Trophoblast cell (in vitro differentiated cells and primary cell): ENCODE data around the gene TLR6. TPM values are rescaled to one million over a fixed set of nuclear protein-coding genes. Genes with fewer than 3 reads are reported as not detected.
A peak's percentile ranks its signal among the peaks of the same experiment; 100 is the strongest.

ENCODE experiments used
- DNase-seq, 2 donors: peaks; one replicate each; pipeline ENCODE4 v3.0.0-alpha.2; 2016
- H2AFZ ChIP-seq: 2 replicates; pipeline ENCODE4 v1.6.1; 2013; ENCODE audit warnings: low read length, moderate library complexity, mild to moderate bottlenecking; ENCODE audit not compliant: insufficient read depth, poor library complexity
- H2AK5ac ChIP-seq: 2 replicates; pipeline ENCODE4 v1.6.1; 2013; ENCODE audit warnings: mild to moderate bottlenecking, low read length
- H2BK120ac ChIP-seq: 2 replicates; pipeline ENCODE4 v1.6.1; 2013; ENCODE audit warnings: low read length, mild to moderate bottlenecking, moderate library complexity; ENCODE audit not compliant: insufficient read depth, poor library complexity
- H2BK12ac ChIP-seq: 2 replicates; pipeline ENCODE4 v1.6.1; 2013; ENCODE audit warnings: mild to moderate bottlenecking, low read length, moderate library complexity
- H2BK5ac ChIP-seq: 2 replicates; pipeline ENCODE4 v1.6.1; 2013; ENCODE audit warnings: low read length, low read depth, moderate library complexity, mild to moderate bottlenecking; ENCODE audit not compliant: poor library complexity
- H3K14ac ChIP-seq: 2 replicates; pipeline ENCODE4 v1.6.1; 2013; ENCODE audit warnings: mild to moderate bottlenecking, low read length
- H3K18ac ChIP-seq: 2 replicates; pipeline ENCODE4 v1.6.1; 2013; ENCODE audit warnings: mild to moderate bottlenecking, low read length
- H3K23ac ChIP-seq: 2 replicates; pipeline ENCODE4 v1.6.1; 2013; ENCODE audit warnings: low read length
- H3K27ac ChIP-seq: 2 replicates; pipeline ENCODE4 v1.5.1; 2013; ENCODE audit warnings: low read depth, mild to moderate bottlenecking, inconsistent platforms, low read length, moderate library complexity
- H3K27me3 ChIP-seq: 2 replicates; pipeline ENCODE4 v1.6.1; 2013; ENCODE audit warnings: inconsistent platforms, mild to moderate bottlenecking, low read length, moderate library complexity; ENCODE audit not compliant: insufficient read depth
- H3K36me3 ChIP-seq, 2 experiments: 1 replicate in 1 of 2; 2 replicates in 1 of 2; pipeline ENCODE4 v1.6.1; 2013; ENCODE audit warnings: low read length in 2 of 2, mild to moderate bottlenecking in 2 of 2, moderate library complexity in 1 of 2; ENCODE audit not compliant: insufficient read depth in 2 of 2, control insufficient read depth in 1 of 2
- H3K4ac ChIP-seq: 2 replicates; pipeline ENCODE4 v1.6.1; 2013; ENCODE audit warnings: low read depth, mild to moderate bottlenecking, low read length, moderate library complexity
- H3K4me1 ChIP-seq, 2 experiments: 1 replicate in 1 of 2; 2 replicates in 1 of 2; pipeline ENCODE4 v1.6.1; 2013; ENCODE audit warnings: low read length in 2 of 2, mild to moderate bottlenecking in 2 of 2, moderate library complexity in 1 of 2; ENCODE audit not compliant: insufficient read depth in 2 of 2, control insufficient read depth in 1 of 2
- H3K4me2 ChIP-seq: 2 replicates; pipeline ENCODE4 v1.6.1; 2013; ENCODE audit warnings: inconsistent platforms, mild to moderate bottlenecking, low read length, moderate library complexity
- H3K4me3 ChIP-seq: 2 replicates; pipeline ENCODE4 v1.5.1; 2013; ENCODE audit warnings: mild to moderate bottlenecking, low read depth, low read length, inconsistent platforms
- H3K79me1 ChIP-seq: one replicate; pipeline ENCODE4 v1.6.1; 2013; ENCODE audit warnings: low read length
- H3K79me2 ChIP-seq: 2 replicates; pipeline ENCODE4 v1.6.1; 2013; ENCODE audit warnings: low read length, mild to moderate bottlenecking; ENCODE audit not compliant: control insufficient read depth, insufficient read depth, poor library complexity
- H3K9ac ChIP-seq: 2 replicates; pipeline ENCODE4 v1.6.1; 2013; ENCODE audit warnings: mild to moderate bottlenecking, low read length
- H3K9me3 ChIP-seq: 2 replicates; pipeline ENCODE4 v1.6.1; 2013; ENCODE audit warnings: low read depth, mild to moderate bottlenecking, control low read depth, inconsistent platforms, low read length; ENCODE audit not compliant: insufficient read depth
- H4K12ac ChIP-seq: 2 replicates; pipeline ENCODE4 v1.6.1; 2013; ENCODE audit warnings: low read depth, mild to moderate bottlenecking, low read length, moderate library complexity
- H4K8ac ChIP-seq: 2 replicates; pipeline ENCODE4 v1.6.1; 2013; ENCODE audit warnings: low read depth, mild to moderate bottlenecking, low read length, moderate library complexity
- H4K91ac ChIP-seq: one replicate; pipeline ENCODE4 v1.6.1; 2013; ENCODE audit warnings: low read depth, mild to moderate bottlenecking, low read length, moderate library complexity
- WGBS: extraction: QIAGEN DNeasy Blood & Tissue Kit; methylation state at CpG from one replicate; pipeline ENCODE4 v1.1.7; 2013; ENCODE audit warnings: missing lambda C conversion rate; ENCODE audit not compliant: insufficient read length, insufficient coverage; ENCODE audit errors: extremely low coverage; 5-methylcytosine and 5-hydroxymethylcytosine counted together
- polyA plus RNA-seq: library from polyadenylated mRNA; stranded (reverse); fragments of 200-250 nt; gene quantifications from 2 replicates; pipeline ENCODE4 v1.2.3, GENCODE V29; 2013

The TLR6 gene
- 1.5 and 1.6 TPM in 2 replicates for polyA plus RNA-seq

- Histone ChIP-seq H3K4me3 (no peak within 1 kb of the TSS), H2BK12ac (no peak within 1 kb of the TSS), H3K4me1 (peaks cover 0 to 6% of the 10 kb centered on the region in 2 experiments), H3K27me3 (no peaks in the 10 kb centered on the region), H3K23ac (no peak within 1 kb of the TSS), H4K12ac (no peak within 1 kb of the TSS), H3K9ac (no peak within 1 kb of the TSS), H2BK120ac (no peak within 1 kb of the TSS), H3K79me1 (peaks cover 5% of the 10 kb centered on the region), H3K14ac (no peak within 1 kb of the TSS), H3K27ac (peak within 1 kb of the TSS; percentile 86), H2AK5ac (no peak within 1 kb of the TSS), H3K9me3 (no peaks in the 10 kb centered on the region), H2AFZ (no peak within 1 kb of the TSS), H3K79me2 (no peaks in the 10 kb centered on the region), H3K18ac (no peak within 1 kb of the TSS), H3K4me2 (no peak within 1 kb of the TSS), H2BK5ac (no peak within 1 kb of the TSS), H4K91ac (no peak within 1 kb of the TSS), H3K36me3 (no peaks in the 10 kb centered on the region), H4K8ac (no peak within 1 kb of the TSS), H3K4ac (no peak within 1 kb of the TSS)
- DNase-seq, result peak; percentile 71 to 94
- WGBS, result no CpG with 5 or more reads among the region's 8 CpGs
Observed at GRCh38 chr4:38856524-38857337, at the start of gene TLR6. Gene TLR6, minus strand, starts transcription at chr4:38856817. Its CDS starts 27,344 bp downstream, at chr4:38829473.

- Histone ChIP-seq H3K4ac (no peak overlapping the region), H3K4me2 (no peak overlapping the region), H3K4me1 (no peaks in the 10 kb centered on the region), H2BK12ac (no peak overlapping the region), H4K12ac (no peak overlapping the region), H3K9me3 (no peaks in the 10 kb centered on the region), H2BK5ac (no peak overlapping the region), H3K9ac (no peak overlapping the region), H3K4me3 (no peak overlapping the region), H3K18ac (no peak overlapping the region), H2BK120ac (no peak overlapping the region), H3K27ac (no peak overlapping the region), H3K23ac (no peak overlapping the region), H2AK5ac (no peak overlapping the region), H3K79me1 (no peaks in the 10 kb centered on the region), H3K27me3 (no peaks in the 10 kb centered on the region), H4K8ac (no peak overlapping the region), H3K36me3 (peaks cover 22 to 50% of the 10 kb centered on the region in 2 experiments), H2AFZ (no peak overlapping the region), H4K91ac (no peak overlapping the region), H3K79me2 (no peaks in the 10 kb centered on the region), H3K14ac (no peak overlapping the region)
- no peak for DNase-seq
- WGBS, result no CpG with 5 or more reads among the region's 10 CpGs
Observed at GRCh38 chr4:38905652-38906385, 49.2 kb upstream of the TLR6 start.

GRCh38 chr4:38904682-38905081 lies 48.1 kb upstream of the TLR6 start:
- no CpG with 5 or more reads among the region's 3 CpGs for WGBS
- no peak overlapping the region for H2AFZ ChIP-seq

GRCh38 chr4:38904090-38904666 lies 47.6 kb upstream of the TLR6 start:
- Histone ChIP-seq H3K9ac (no peak overlapping the region), H4K12ac (no peak overlapping the region), H3K79me2 (no peaks in the 10 kb centered on the region), H2AK5ac (no peak overlapping the region), H4K8ac (no peak overlapping the region), H3K79me1 (no peaks in the 10 kb centered on the region), H3K36me3 (peaks cover 11 to 38% of the 10 kb centered on the region in 2 experiments), H4K91ac (no peak overlapping the region), H3K27me3 (no peaks in the 10 kb centered on the region), H2BK12ac (no peak overlapping the region), H3K14ac (no peak overlapping the region), H3K23ac (no peak overlapping the region), H2BK5ac (no peak overlapping the region), H3K4me3 (no peak overlapping the region), H2AFZ (no peak overlapping the region), H3K27ac (no peak overlapping the region), H3K4ac (no peak overlapping the region), H3K9me3 (no peaks in the 10 kb centered on the region), H3K4me1 (no peaks in the 10 kb centered on the region), H3K18ac (no peak overlapping the region), H3K4me2 (no peak overlapping the region), H2BK120ac (no peak overlapping the region)
- no peak for DNase-seq
- no CpG with 5 or more reads among the region's 10 CpGs for WGBS

More at GRCh38 chr4:38904682-38905081, 48.1 kb upstream of the TLR6 start:
- H3K23ac ChIP-seq, result no peak overlapping the region
- H3K14ac ChIP-seq, result no peak overlapping the region
- H3K4me3 ChIP-seq, result no peak overlapping the region
- H3K4ac ChIP-seq, result no peak overlapping the region
- H2BK12ac ChIP-seq, result no peak overlapping the region
- no peak overlapping the region for H2BK5ac ChIP-seq
- H3K4me1 ChIP-seq, result no peaks in the 10 kb centered on the region
- no peaks in the 10 kb centered on the region for H3K79me1 ChIP-seq
- no peak overlapping the region for H3K9ac ChIP-seq
- no peak overlapping the region for H4K8ac ChIP-seq
- H3K36me3 ChIP-seq, result peaks cover 13 to 39% of the 10 kb centered on the region in 2 experiments
- no peak overlapping the region for H3K27ac ChIP-seq
- H3K9me3 ChIP-seq, result no peaks in the 10 kb centered on the region
- no peak for DNase-seq
- H4K12ac ChIP-seq, result no peak overlapping the region
- no peak overlapping the region for H3K4me2 ChIP-seq
- no peak overlapping the region for H4K91ac ChIP-seq
- no peak overlapping the region for H2AK5ac ChIP-seq
- no peak overlapping the region for H2BK120ac ChIP-seq
- no peak overlapping the region for H3K18ac ChIP-seq
- H3K79me2 ChIP-seq, result no peaks in the 10 kb centered on the region
- no peaks in the 10 kb centered on the region for H3K27me3 ChIP-seq
